ENCODE results near the gene DNASE2B. TPM values are rescaled to one million over a fixed set of nuclear protein-coding genes. Genes with fewer than 3 reads are reported as not detected.

The DNASE2B gene
- total RNA-seq, 1 experiment from 2014 or later = not detected

GRCh38 chr1:84433258-84434080 is 35.2 kb downstream of the DNASE2B start:
- peak; percentile 43 to 79 for DNase-seq
- no peaks in the 10 kb centered on the region for H4K20me1 ChIP-seq (ENCODE audit: insufficient read depth)
- H3K27ac ChIP-seq = no peak overlapping the region
- H3K4me3 ChIP-seq = peak overlapping the region; percentile 14; the same call in 1 of the 2 replicates
- ChIA-PET CTCF (interaction anchor here (0.5 to 1.3 kb wide), 3 partner anchors 289 to 1022 kb away, joined by 3 to 4 read pairs (median 4); partner anchors contain the start of gene PRKACB), POLR2A (ENCODE audit: unreplicated experiment) (no interaction called here)
- intact Hi-C loops (cut with micrococcal nuclease; ENCODE audit: unreplicated experiment) = loop anchor here (1.0 to 2.0 kb wide), 4 partner anchors 135 to 503 kb away; no protein-coding TSS in a partner anchor
- H3K36me3 ChIP-seq (ENCODE audit: low read depth) = no peaks in the 10 kb centered on the region
- H3K4me2 ChIP-seq = peak overlapping the region; percentile 57
- H3F3A ChIP-seq (ENCODE audit: insufficient read depth, low read depth) = no peaks in the 10 kb centered on the region
- H3K27me3 ChIP-seq (ENCODE audit: insufficient read depth, low read depth) = no peaks in the 10 kb centered on the region
- no peak overlapping the region for H2AFZ ChIP-seq
- H3K4me1 ChIP-seq (replicated peaks; ENCODE audit: insufficient read depth) = peaks cover 17% of the 10 kb centered on the region
- peaks cover 13% of the 10 kb centered on the region; the same call in 1 of the 2 replicates for H3K9me3 ChIP-seq (ENCODE audit: insufficient read depth, low read depth)
- no peaks in the 10 kb centered on the region for H3K79me2 ChIP-seq (ENCODE audit: low read depth)
- BruUV-seq (replicated peaks) = no TSS peak
- no peaks in the 10 kb centered on the region for H3K9me2 ChIP-seq (ENCODE audit: insufficient read depth)
- TF ChIP-seq EZH2 (IDR thresholded peaks at IDR 0.05; ENCODE audit: low read depth) (no peak), CTCF (conservative IDR thresholded peaks at IDR 0.05) (peak; percentile 93)

- H3K4me3 ChIP-seq = no peak overlapping the region
- peaks cover 8% of the 10 kb centered on the region; the same call in 1 of the 2 replicates for H3K9me3 ChIP-seq (ENCODE audit: insufficient read depth, low read depth)
- TF ChIP-seq CTCF (conservative IDR thresholded peaks at IDR 0.05) (peak; percentile 46; the same call in 1 of the 2 replicates), EZH2 (IDR thresholded peaks at IDR 0.05; ENCODE audit: low read depth) (no peak)
- H4K20me1 ChIP-seq (ENCODE audit: insufficient read depth) = no peaks in the 10 kb centered on the region
- BruUV-seq (replicated peaks) = no TSS peak
- H2AFZ ChIP-seq = no peak overlapping the region; the same call in 1 of the 2 replicates
- H3K79me2 ChIP-seq (ENCODE audit: low read depth) = no peaks in the 10 kb centered on the region
- ChIA-PET CTCF (interaction anchor here (0.6 to 1.3 kb wide), 3 partner anchors 290 to 292 kb away, joined by 3 to 4 read pairs (median 3); partner anchors contain the start of gene PRKACB), POLR2A (ENCODE audit: unreplicated experiment) (no interaction called here)
- DNase-seq = no peak
- peaks cover 16% of the 10 kb centered on the region for H3K4me1 ChIP-seq (replicated peaks; ENCODE audit: insufficient read depth)
- no peaks in the 10 kb centered on the region for H3K27me3 ChIP-seq (ENCODE audit: insufficient read depth, low read depth)
- H3K9me2 ChIP-seq (ENCODE audit: insufficient read depth) = no peaks in the 10 kb centered on the region
- no peaks in the 10 kb centered on the region for H3F3A ChIP-seq (ENCODE audit: insufficient read depth, low read depth)
- peak overlapping the region; percentile 57; the same call in 1 of the 2 replicates for H3K4me2 ChIP-seq
- H3K27ac ChIP-seq = no peak overlapping the region
- intact Hi-C loops (cut with micrococcal nuclease; ENCODE audit: unreplicated experiment) = loop anchor here (2.0 kb wide), 2 partner anchors 135 to 171 kb away; no protein-coding TSS in a partner anchor
- no peaks in the 10 kb centered on the region for H3K36me3 ChIP-seq (ENCODE audit: low read depth)
Measured at GRCh38 chr1:84434081-84434769, 35.9 kb downstream of the DNASE2B start.

Measured in PC-9 (cell line).